T-cell (primary cell): ENCODE data around the gene SMC4. TPM values are rescaled to one million over a fixed set of nuclear protein-coding genes. Genes with fewer than 3 reads are reported as not detected.

Source experiments
- ATAC-seq, 4 experiments: fragments of 200-7000 bp in 3 of 4; fragments of 150-1000 bp in 1 of 4; cut with Tn5 transposase; replicated peaks in 1 of 4; 1 replicate in 3 of 4; 2 replicates in 1 of 4; pipeline ENCODE4 v1.10.0; 2021; ENCODE audit warnings: moderate library complexity in 3 of 4, mild to moderate bottlenecking in 2 of 4, moderate number of reproducible peaks in 1 of 4
- CTCF ChIA-PET, 2 donors: fragments of 300-600 bp; sonication (Branson Sonifier 250); formaldehyde crosslinking; loops; one replicate each; lab custom pipeline; 2022; ENCODE audit warnings: antibody characterized with exemption in 2 of 2; lab: Charles Lee
- POLR2A ChIA-PET, 2 donors: fragments of 300-600 bp; sonication (Branson Sonifier 250); formaldehyde crosslinking; loops; one replicate each; lab custom pipeline; 2022; ENCODE audit warnings: antibody characterized with exemption in 2 of 2; lab: Charles Lee
- DNase-seq, 35 experiments: peaks; one replicate each; pipeline versions ENCODE4 v3.0.0 to v3.0.0-alpha.2; 2013 to 2023
- H3K27ac ChIP-seq: one replicate; pipeline ENCODE4 v1.5.1; 2013; ENCODE audit warnings: low read length
- H3K27me3 ChIP-seq, 2 experiments: replicated peaks in 1 of 2; 1 replicate in 1 of 2; 2 replicates in 1 of 2; pipeline versions ENCODE4 v1.6.1 to v1.7.0; 2013; ENCODE audit warnings: low read length in 1 of 2, mixed read lengths in 1 of 2; ENCODE audit not compliant: control insufficient read depth in 2 of 2, insufficient read depth in 2 of 2; ENCODE audit errors: extremely low read depth in 1 of 2
- H3K36me3 ChIP-seq, 2 donors: 1 replicate in 1 of 2; 2 replicates in 1 of 2; pipeline versions ENCODE4 v1.6.1 to v1.7.0; 2013; ENCODE audit warnings: low read length in 1 of 2; ENCODE audit not compliant: control insufficient read depth in 2 of 2, insufficient read depth in 1 of 2; ENCODE audit errors: extremely low read depth in 1 of 2
- H3K4me1 ChIP-seq, 2 experiments: 1 replicate in 1 of 2; 2 replicates in 1 of 2; pipeline versions ENCODE4 v1.6.1 to v1.7.0; 2013; ENCODE audit warnings: low read length in 2 of 2, mixed read lengths in 1 of 2; ENCODE audit not compliant: insufficient read depth in 2 of 2, control insufficient read depth in 1 of 2; ENCODE audit errors: extremely low read depth in 1 of 2
- H3K4me3 ChIP-seq, 2 donors: 1 replicate in 1 of 2; 2 replicates in 1 of 2; pipeline versions ENCODE4 v1.5.1 to v1.7.0; 2013; ENCODE audit warnings: mild to moderate bottlenecking in 2 of 2, low read length in 1 of 2, moderate library complexity in 1 of 2; ENCODE audit not compliant: control insufficient read depth in 1 of 2; ENCODE audit errors: extremely low read depth in 1 of 2
- H3K9me3 ChIP-seq: 2 replicates; pipeline ENCODE4 v1.7.0; 2013
- H3K27ac Mint-ChIP-seq, 2 donors: one replicate each; pipeline ENCODE4 v1.8.0; 2020 to 2021; ENCODE audit warnings: mild to moderate bottlenecking in 2 of 2, mixed read lengths in 2 of 2
- H3K27me3 Mint-ChIP-seq, 2 donors: one replicate each; pipeline ENCODE4 v1.8.0; 2021 to 2022; ENCODE audit warnings: mixed read lengths in 2 of 2
- H3K36me3 Mint-ChIP-seq: one replicate; pipeline ENCODE4 v1.8.0; 2021; ENCODE audit warnings: mixed read lengths
- H3K4me1 Mint-ChIP-seq, 3 donors: one replicate each; pipeline ENCODE4 v1.8.0; 2020 to 2022; ENCODE audit warnings: mixed read lengths in 3 of 3, mild to moderate bottlenecking in 1 of 3
- H3K4me3 Mint-ChIP-seq, 3 donors: one replicate each; pipeline ENCODE4 v1.8.0; 2020 to 2022; ENCODE audit warnings: mild to moderate bottlenecking in 3 of 3, mixed read lengths in 3 of 3, moderate library complexity in 3 of 3
- H3K9me3 Mint-ChIP-seq, 3 donors: one replicate each; pipeline ENCODE4 v1.8.0; 2020 to 2022; ENCODE audit warnings: mixed read lengths in 3 of 3
- WGBS: methylation state at CpG from one replicate; pipeline ENCODE4 v1.1.5; 2013; ENCODE audit warnings: missing lambda C conversion rate; ENCODE audit not compliant: insufficient coverage; 5-methylcytosine and 5-hydroxymethylcytosine counted together
- total RNA-seq, 35 experiments: library from RNA in 6 of 35; stranded (reverse) in 6 of 35; fragments of 120-200 nt in 1 of 35; gene quantifications; one replicate each; pipeline versions ENCODE4 v1.2.1 to v1.2.4 and lab custom pipeline; 2013 to 2026

SMC4 gene
- total RNA-seq, 5 donors from 2014 or later (not counting 1 experiment from before 2014, with no cell fraction given), result 41.9 to 63.1 (median 51.2) TPM

- H3K36me3 Mint-ChIP-seq, result no peaks in the 10 kb centered on the region
- Histone ChIP-seq H3K27me3 (peaks cover 0 to 20% of the 10 kb centered on the region in 2 experiments), H3K4me1 (no peaks in the 10 kb centered on the region), H3K27ac (no peak overlapping the region), H3K36me3 (no peaks in the 10 kb centered on the region), H3K9me3 (no peaks in the 10 kb centered on the region), H3K4me3 (no peak overlapping the region)
- H3K27me3 Mint-ChIP-seq, result peaks cover 6 to 10% of the 10 kb centered on the region in 2 donors
- ChIA-PET CTCF (interaction anchor here in 1 of 2 donors (0.6 kb wide), 1 partner anchor 26 kb away, joined by 9 read pairs; no protein-coding TSS in a partner anchor), POLR2A (interaction anchor here in 1 of 2 donors (0.7 kb wide), 1 partner anchor 10 kb away, joined by 3 read pairs; the partner anchor contains the start of gene TRIM59)
- ATAC-seq (no peak), DNase-seq (no peak)
- no peaks in the 10 kb centered on the region for H3K4me1 Mint-ChIP-seq
- WGBS, result 90% methylated on average over 3 of the region's 9 CpGs
- H3K9me3 Mint-ChIP-seq, result no peaks in the 10 kb centered on the region
- no peak overlapping the region for H3K27ac Mint-ChIP-seq
- H3K4me3 Mint-ChIP-seq, result no peak overlapping the region
These were observed 60.1 kb downstream of the SMC4 start for GRCh38 chr3:160459450-160459970.

- no peak overlapping the region for H3K4me3 Mint-ChIP-seq
- ChIA-PET CTCF (interaction anchor here in 1 of 2 donors (0.6 kb wide), 1 partner anchor 25 kb away, joined by 9 read pairs; no protein-coding TSS in a partner anchor), POLR2A (interaction anchor here in 1 of 2 donors (0.7 kb wide), 1 partner anchor 10 kb away, joined by 3 read pairs; the partner anchor contains the start of gene TRIM59)
- Histone ChIP-seq H3K27ac (no peak overlapping the region), H3K4me3 (no peak overlapping the region), H3K27me3 (peaks cover 0 to 20% of the 10 kb centered on the region in 2 experiments), H3K4me1 (no peaks in the 10 kb centered on the region), H3K36me3 (no peaks in the 10 kb centered on the region), H3K9me3 (no peaks in the 10 kb centered on the region)
- H3K4me1 Mint-ChIP-seq, result no peaks in the 10 kb centered on the region
- DNase-seq (no peak), ATAC-seq (no peak)
- no peaks in the 10 kb centered on the region for H3K36me3 Mint-ChIP-seq
- WGBS, result no CpG with 5 or more reads among the region's 3 CpGs
- H3K9me3 Mint-ChIP-seq, result no peaks in the 10 kb centered on the region
- no peak overlapping the region for H3K27ac Mint-ChIP-seq
- peaks cover 9 to 10% of the 10 kb centered on the region in 2 donors for H3K27me3 Mint-ChIP-seq
These were observed 60.6 kb downstream of the SMC4 start for GRCh38 chr3:160460033-160460432.

GRCh38 chr3:160464321-160464720, 64.9 kb downstream of the SMC4 start:
- Histone ChIP-seq H3K9me3 (no peaks in the 10 kb centered on the region), H3K4me3 (no peak overlapping the region), H3K4me1 (no peaks in the 10 kb centered on the region), H3K36me3 (no peaks in the 10 kb centered on the region), H3K27me3 (peaks cover 0 to 20% of the 10 kb centered on the region in 2 experiments), H3K27ac (no peak overlapping the region)
- H3K9me3 Mint-ChIP-seq, result no peaks in the 10 kb centered on the region
- peaks cover 10 to 16% of the 10 kb centered on the region in 2 donors for H3K27me3 Mint-ChIP-seq
- no CpG with 5 or more reads among the region's 2 CpGs for WGBS
- CTCF ChIA-PET, result no interaction called here
- no peak overlapping the region for H3K27ac Mint-ChIP-seq
- H3K4me1 Mint-ChIP-seq, result no peaks in the 10 kb centered on the region
- H3K36me3 Mint-ChIP-seq, result no peaks in the 10 kb centered on the region
- H3K4me3 Mint-ChIP-seq, result no peak overlapping the region
- DNase-seq (no peak), ATAC-seq (no peak)
- POLR2A ChIA-PET, result no interaction called here

GRCh38 chr3:160464971-160465370, 65.5 kb downstream of the SMC4 start:
- DNase-seq, result no peak
- Histone ChIP-seq H3K4me1 (no peaks in the 10 kb centered on the region), H3K4me3 (no peak overlapping the region), H3K9me3 (no peaks in the 10 kb centered on the region), H3K36me3 (no peaks in the 10 kb centered on the region), H3K27ac (no peak overlapping the region), H3K27me3 (peaks cover 0 to 17% of the 10 kb centered on the region in 2 experiments)
- no peaks in the 10 kb centered on the region for H3K4me1 Mint-ChIP-seq
- POLR2A ChIA-PET, result no interaction called here
- CTCF ChIA-PET, result no interaction called here
- peaks cover 5 to 6% (median 6%) of the 10 kb centered on the region in 3 donors for H3K9me3 Mint-ChIP-seq
- ATAC-seq, result no peak
- no peaks in the 10 kb centered on the region for H3K36me3 Mint-ChIP-seq
- no peak overlapping the region for H3K27ac Mint-ChIP-seq
- WGBS, result no CpG with 5 or more reads among the region's 1 CpG
- no peak overlapping the region for H3K4me3 Mint-ChIP-seq
- H3K27me3 Mint-ChIP-seq, result peaks cover 10 to 21% of the 10 kb centered on the region in 2 donors

GRCh38 chr3:160470181-160470580, 70.7 kb downstream of the SMC4 start:
- CTCF ChIA-PET, result no interaction called here

GRCh38 chr3:160471892-160472291, 72.4 kb downstream of the SMC4 start:
- H3K4me1 ChIP-seq, result no peaks in the 10 kb centered on the region
- no peaks in the 10 kb centered on the region for H3K9me3 ChIP-seq
- no peaks in the 10 kb centered on the region for H3K36me3 Mint-ChIP-seq
- POLR2A ChIA-PET, result no interaction called here
- H3K4me1 Mint-ChIP-seq, result no peaks in the 10 kb centered on the region
- H3K4me3 ChIP-seq, result no peak overlapping the region
- CTCF ChIA-PET, result no interaction called here
- H3K9me3 Mint-ChIP-seq, result peaks cover 10 to 16% (median 12%) of the 10 kb centered on the region in 3 donors
- H3K4me3 Mint-ChIP-seq, result no peak overlapping the region
- no CpG with 5 or more reads among the region's 2 CpGs for WGBS
- peaks cover 5 to 14% of the 10 kb centered on the region in 2 donors for H3K27me3 Mint-ChIP-seq
- H3K27ac Mint-ChIP-seq, result no peak overlapping the region
- ATAC-seq (no peak), DNase-seq (no peak)
- no peak overlapping the region for H3K27ac ChIP-seq
- H3K27me3 ChIP-seq, result peaks cover 0 to 14% of the 10 kb centered on the region in 2 experiments
- no peaks in the 10 kb centered on the region for H3K36me3 ChIP-seq

More at GRCh38 chr3:160470181-160470580, 70.7 kb downstream of the SMC4 start:
- H3K4me3 Mint-ChIP-seq, result no peak overlapping the region
- Histone ChIP-seq H3K36me3 (no peaks in the 10 kb centered on the region), H3K27ac (no peak overlapping the region), H3K4me3 (no peak overlapping the region), H3K4me1 (no peaks in the 10 kb centered on the region), H3K27me3 (peaks cover 0 to 10% of the 10 kb centered on the region in 2 experiments), H3K9me3 (no peaks in the 10 kb centered on the region)
- DNase-seq (no peak), ATAC-seq (no peak)
- WGBS, result 85% methylated on average over 4 of the region's 5 CpGs
- POLR2A ChIA-PET, result no interaction called here
- H3K36me3 Mint-ChIP-seq, result no peaks in the 10 kb centered on the region
- no peaks in the 10 kb centered on the region for H3K4me1 Mint-ChIP-seq
- peaks cover 10 to 16% (median 12%) of the 10 kb centered on the region in 3 donors for H3K9me3 Mint-ChIP-seq
- H3K27me3 Mint-ChIP-seq, result peaks cover 5 to 15% of the 10 kb centered on the region in 2 donors
- no peak overlapping the region for H3K27ac Mint-ChIP-seq
